CD4-positive, alpha-beta T cell treated with Interleukin-10 for 1 hour (primary cell): ENCODE data around the gene MAPK11.

Experiments
- DNase-seq: peaks from one replicate; pipeline ENCODE4 v3.0.0-alpha.2; 2020

Gene MAPK11

DNA sequence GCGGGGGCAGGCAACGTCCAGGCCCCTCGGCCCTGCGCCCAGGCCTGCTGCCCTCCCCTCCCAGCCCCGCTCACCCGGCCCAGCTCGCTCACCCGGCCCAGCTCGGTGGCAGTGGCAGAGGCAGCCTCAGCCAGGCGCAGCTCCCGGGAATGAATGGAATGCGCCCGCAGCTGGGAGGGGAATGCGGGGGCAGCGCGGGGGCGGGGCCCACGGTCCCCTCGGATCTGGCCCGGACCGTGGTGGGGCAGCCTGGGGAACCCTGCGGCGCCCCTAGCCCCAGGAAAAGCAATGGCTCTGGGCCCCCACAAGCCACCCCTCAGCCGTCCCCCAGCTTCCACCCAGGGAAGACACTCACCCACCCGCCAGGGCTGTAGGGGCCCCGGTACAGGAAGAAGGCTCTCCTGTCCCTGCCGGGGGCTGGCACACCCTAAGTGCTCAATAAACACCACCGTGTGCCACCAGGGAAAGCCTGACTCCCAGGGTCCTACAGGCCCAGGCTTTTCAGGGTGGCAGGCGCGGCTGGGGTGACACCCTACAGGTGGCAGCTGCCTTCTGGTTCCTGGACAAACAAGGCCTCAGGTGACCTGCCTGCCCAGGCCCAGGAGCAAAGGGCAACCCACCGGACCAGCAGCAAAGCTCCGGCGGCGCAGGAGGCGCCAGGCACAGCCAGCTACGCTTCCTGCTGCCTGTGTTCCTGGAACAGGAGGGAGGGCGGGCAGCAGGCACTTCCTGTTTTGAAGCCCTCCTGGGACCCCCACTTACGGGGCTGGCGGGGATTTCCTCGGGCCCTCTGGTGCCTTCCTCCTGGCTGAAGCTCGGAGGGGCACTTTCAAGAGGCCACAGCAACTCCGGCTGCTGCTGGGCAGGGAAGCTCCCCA lies 23.5 kb upstream of the MAPK11 start:
- no peak for DNase-seq

- DNase-seq = no peak
These were observed 22.7 kb upstream of the MAPK11 start for GRCh38 chr22:50292643-50293440.

GRCh38 chr22:50289942-50290630 lies 19.9 kb upstream of the MAPK11 start:
- DNase-seq = no peak

GRCh38 chr22:50289151-50289941 lies 19.2 kb upstream of the MAPK11 start:
- no peak for DNase-seq

DNA sequence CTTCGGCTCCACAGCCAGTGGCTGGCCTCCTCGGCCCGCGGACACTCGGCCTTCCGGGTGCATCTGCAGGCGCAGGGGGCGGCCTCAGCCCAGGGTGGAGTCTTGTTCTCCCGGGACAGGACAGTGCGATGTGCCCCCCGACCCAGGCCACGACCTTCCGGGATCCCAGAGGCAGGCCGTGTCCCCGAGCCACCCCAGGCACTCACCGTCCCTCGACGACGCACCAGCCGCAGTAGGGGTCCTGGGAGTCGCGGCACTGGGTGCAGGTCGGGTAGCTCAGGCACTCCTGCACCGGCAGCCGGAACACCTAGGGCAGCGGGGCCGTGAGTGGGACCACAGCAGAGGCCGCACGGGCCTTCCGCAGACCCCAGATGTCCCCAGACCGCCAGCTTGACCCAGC lies 17.6 kb upstream of the MAPK11 start:
- no peak for DNase-seq

DNA sequence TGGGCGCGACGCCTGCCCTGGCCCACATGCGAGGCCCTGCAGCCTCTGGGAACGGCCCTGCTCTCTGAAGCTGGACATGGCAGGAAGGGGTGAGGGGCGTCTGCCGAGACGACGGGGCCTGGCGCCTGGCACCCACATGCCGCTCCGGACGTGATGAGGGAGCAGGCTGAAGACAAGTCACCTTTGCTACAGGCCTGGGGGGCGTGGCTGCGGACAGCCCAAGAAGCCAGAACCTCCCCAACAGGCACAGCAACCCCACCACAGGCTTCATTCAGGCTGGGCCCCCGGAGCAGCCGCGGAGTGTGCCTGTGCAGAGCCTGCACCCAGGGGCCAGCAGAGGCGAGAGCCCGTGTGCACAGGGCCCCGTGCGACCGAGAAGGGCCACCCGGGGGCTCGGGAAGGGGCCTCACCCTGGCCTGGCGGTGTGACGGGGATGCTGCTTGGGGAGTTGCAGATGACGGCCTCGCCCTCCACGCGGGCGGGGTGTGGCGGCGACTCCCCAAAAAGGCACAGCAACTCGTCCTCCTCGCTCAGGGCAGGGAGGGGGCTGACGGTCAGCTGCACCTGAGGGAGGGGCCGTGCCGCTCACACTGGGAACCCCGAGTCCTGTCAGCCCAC lies 16.6 kb upstream of the MAPK11 start:
- no peak for DNase-seq

- no peak for DNase-seq
These were observed 16.1 kb upstream of the MAPK11 start for GRCh38 chr22:50286275-50286674.

DNA sequence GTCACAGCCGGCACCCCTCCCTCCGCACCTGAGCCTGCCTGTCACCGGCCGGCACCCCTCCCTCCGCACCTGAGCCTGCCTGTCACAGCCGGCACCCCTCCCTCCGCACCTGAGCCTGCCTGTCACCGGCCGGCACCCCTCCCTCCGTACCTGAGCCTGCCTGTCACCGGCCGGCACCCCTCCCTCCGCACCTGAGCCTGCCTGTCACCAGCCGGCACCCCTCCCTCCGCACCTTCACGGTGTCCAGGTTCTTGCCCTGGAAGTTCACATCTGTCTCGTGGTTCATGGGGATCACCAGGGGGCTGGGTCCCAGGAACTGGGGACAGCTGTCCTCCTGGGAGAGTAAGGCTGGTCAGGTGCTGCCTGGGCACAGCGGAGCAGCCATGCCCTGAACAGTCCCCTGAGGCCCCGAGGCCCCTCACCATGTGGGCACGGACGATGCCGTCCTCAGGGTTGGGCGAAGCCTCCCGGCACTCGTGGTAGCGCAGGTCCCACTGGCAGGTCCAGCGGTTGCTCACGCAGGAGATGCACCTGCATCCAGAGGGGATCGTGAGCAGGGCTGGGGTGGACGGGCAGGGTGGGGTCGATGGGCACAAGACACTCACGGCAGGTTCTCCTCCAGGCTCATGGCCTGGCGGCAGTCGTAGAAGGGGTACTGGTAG lies 15.5 kb upstream of the MAPK11 start:
- DNase-seq = no peak

DNA sequence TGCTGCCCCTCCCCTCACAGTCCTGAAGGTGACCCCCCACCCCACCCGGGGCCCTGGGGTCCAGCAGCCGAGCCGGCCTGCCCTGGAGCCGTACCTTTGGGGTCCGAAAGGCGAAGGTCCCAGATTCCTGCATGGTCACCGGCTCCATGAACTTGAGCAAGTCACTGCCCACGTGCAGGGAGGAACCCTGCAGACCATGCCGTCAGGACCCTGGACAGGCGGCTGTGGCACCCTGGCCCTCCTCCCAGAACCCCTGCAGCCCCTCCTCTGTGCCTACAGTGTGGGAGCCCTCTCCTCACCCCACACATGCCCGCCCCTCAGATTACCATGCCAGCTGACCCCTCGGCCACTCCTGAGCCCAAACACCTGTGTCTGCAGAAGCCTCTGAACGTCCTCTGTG lies 14.3 kb upstream of the MAPK11 start:
- DNase-seq = no peak

GRCh38 chr22:50283821-50284220 lies 13.6 kb upstream of the MAPK11 start:
- no peak for DNase-seq

DNA sequence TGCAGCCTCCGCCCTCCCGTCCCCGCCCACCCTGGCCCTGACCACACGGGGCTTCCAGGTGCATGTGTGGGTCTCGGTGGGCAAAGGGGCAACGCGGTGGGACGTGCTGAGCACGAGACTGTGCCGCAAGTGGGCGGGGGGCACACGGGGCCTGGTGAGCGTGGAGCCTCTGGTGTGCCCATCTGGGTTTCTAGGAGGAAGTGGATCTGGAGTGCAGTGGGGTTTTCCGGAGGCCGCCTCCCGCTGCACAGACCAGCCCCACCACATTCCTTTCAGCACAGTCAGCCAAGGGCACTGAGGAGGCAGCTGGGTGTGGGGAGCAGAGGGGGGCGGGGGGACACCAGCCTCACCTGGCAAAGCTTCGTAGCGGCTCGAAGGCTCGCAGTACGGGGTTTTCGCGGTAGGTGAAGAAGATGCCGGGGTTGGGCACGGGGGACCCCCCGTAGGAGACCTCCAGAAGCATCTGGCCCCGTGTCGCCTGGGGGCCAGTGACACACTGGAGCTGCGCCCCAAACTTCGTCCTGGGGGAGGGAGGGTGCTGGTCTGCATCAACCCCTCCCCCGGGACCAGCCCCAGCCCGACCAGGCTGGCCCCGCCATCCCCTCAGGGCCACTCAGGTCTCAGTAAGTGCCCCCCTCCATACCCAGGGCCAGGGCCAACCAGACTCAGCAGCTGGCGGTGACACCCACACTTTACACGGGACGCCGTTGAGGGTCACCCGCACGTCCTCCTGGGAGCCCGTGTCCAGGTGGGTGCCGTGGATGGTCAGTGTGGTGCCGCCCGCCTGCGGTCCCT lies 12.4 kb upstream of the MAPK11 start:
- no peak for DNase-seq

DNA sequence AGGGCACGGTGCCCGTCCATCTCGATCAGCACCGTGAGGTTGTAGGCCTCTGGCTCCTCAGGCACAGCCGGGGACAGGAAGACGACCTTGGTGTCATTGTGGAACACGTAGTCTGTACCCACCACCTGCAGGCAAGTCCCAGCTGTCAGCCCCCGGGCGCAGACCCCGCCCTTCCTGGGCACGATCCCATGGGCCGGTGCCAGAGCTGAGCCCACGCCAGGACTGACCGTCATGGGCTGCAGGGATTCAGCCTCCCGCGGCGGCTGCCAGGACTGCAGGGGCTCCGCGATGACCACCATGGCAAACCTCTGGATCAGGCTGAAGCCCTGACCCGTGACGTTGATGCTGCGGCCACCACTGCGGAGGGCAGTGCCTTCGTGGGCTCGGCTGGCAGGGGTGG lies 11.8 kb upstream of the MAPK11 start:
- no peak for DNase-seq

- DNase-seq = no peak
These were observed 11.2 kb upstream of the MAPK11 start for GRCh38 chr22:50281384-50281760.

DNA sequence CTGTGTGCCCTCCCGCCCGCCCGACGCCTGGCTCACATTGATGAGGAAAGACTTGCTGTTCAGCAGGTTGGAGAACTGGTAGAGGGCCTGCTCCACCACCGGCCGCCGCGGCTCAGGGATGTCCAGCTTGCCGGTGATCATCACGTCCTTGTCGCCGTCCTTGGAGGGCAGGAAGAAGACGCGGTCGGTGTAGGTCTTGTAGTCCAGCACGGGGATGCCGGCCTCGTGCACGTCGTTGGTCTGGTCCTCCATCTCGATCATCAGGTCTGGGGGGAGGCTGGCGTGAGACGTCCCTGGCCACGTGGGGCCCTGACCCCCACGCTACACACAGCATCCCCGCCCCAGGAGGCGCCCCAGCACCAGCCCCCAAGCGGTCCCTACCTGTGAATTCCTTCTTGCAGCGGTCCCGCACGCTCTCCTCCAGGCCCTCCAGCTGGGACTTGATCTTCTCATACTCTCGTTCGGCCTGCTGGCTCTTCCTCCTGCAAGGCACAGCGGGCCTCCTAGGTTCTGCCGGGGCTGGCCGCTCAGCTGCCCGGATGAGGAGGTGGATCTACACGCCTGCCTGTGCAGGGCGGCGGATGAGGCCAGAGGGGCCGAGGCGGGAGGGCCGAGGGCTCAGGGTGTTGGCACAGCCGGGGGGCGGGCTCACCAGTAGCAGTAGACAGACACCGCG lies 10.7 kb upstream of the MAPK11 start:
- no peak for DNase-seq

DNA sequence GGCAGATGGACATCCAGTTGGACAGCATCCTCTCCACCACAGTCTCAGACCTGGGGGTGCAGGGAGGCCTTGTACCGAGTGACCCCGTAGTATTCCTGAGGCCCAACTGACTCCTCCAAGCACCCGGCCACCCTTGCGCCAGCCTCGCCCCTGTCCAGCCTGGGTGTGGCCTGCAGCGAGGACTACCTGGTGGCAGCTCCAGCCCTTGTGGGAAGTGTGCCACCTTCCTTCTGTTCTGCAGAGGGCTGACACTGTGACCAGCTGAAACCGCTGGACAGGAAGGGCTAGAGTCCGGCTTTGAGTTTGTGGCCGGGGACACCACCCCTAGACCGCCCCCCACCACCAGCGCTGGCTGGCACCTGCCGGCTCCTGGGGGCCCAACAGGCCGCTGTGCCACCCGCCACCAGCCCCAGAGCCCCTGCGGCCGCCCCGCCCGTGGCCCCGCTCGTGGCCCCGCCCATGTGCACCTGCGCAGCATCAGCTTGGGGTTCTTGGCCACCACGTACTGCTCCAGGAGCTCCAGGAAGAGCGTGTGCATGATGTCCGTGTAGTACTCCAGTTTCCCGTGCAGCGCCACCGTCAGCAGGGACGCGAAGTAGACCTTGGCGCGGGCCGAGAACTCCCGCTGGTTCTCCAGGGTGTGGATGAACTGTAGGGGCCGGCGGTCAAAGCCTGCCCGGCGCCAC lies 10.0 kb upstream of the MAPK11 start:
- DNase-seq = no peak

DNA sequence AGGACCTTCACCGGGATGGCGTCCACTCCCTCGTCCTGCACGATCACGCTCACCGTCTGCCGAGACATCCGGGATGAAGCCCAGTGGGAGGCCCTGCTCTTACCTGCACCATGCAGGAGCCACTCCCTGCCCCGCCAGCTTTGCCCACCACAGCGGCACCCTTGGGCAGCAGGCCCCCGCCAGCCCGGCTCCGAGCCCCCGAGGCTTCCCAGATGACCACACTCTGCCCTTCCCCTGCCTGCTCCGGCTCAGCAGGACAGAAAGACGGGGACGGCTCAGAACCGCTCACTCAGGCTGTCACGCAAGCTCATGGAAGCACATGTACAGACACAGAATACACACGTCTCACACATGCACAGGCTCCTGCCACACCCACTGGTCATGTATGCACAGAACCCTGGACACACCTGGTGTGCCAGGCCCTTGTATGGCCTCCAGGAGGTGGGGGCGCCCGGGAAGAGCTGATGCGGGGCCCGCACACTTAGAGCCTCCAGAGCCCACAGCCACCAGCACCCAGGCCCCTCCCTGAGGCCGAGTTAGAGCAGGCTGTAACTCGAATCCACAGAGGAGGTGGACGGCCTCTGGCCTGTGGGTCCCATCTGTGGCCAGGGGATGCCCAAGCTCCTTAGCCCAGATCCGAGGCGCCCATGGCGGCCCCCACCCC lies 8.9 kb upstream of the MAPK11 start:
- DNase-seq = no peak

DNA sequence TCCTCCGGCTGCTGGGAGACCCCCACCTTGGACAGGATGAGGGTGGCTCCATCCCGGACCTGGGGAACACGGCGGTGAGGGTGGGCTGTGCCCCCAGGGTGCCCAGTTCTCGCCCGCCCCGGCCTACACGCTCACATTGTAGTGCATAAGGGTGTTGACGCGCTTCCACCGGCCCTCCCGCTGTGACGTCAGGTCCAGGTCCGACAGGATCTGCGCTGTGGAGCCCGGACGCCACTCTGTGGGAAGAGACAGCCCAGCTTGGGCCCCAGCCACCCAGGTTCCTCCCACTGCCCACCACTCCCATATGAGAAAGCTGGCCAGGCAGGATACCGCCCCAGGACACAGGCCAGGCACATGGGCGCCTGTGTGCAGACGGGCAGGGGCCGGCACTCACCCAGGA lies 8.3 kb upstream of the MAPK11 start:
- DNase-seq = no peak

DNA sequence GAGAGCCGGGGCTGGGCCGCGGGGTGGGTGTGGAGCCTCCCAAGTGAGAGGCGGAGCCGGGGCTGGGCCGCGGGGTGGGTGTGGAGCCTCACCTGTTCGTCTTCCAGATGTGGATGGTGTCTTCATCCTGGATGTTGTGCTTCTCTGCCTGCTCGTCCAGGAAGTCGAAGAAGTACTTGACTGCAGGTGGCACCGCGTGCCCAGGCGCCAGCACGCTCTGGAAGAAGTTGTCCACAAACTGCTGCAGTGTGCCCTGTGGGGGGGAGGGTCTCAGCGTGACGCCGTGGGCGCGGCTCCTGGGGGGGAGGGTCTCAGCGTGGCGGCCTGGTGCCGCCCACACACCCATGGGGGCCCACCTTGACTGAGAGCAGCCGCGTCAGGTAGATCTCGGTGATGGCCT lies 7.6 kb upstream of the MAPK11 start:
- DNase-seq = no peak

DNA sequence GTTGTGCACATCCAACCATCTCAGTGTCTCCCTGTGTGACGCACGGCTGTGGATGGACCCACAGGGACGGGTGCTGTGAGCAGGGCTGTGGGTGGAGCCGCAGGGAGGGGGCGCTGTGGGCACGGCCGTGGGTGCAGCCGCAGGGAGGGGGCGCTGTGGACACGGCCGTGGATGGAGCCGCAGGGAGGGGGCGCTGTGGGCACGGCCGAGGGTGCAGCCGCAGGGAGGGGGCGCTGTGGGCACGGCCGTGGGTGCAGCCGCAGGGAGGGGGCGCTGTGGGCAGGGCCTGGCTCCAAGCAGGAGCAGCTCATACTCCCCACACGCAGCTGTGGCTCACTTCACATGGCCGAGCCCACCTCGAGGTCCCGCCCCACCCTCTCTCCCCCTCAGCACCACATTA lies 6.0 kb upstream of the MAPK11 start:
- peak; percentile 66 for DNase-seq
